Upper lobe of left lung (tissue), 6 donors: ENCODE measurements around the gene CYFIP1. TPM values are rescaled to one million over a fixed set of nuclear protein-coding genes. Genes with fewer than 3 reads are reported as not detected.

Experiments
- ATAC-seq, 2 donors: fragments of 200-7000 bp; cut with Tn5 transposase; one replicate each; pipeline ENCODE4 v1.9.1; 2022; ENCODE audit warnings: mild to moderate bottlenecking in 2 of 2, moderate library complexity in 2 of 2; ENCODE audit not compliant: low FRiP score in 2 of 2
- DNase-seq, 2 donors: peaks; one replicate each; pipeline ENCODE4 v3.0.0-alpha.2; 2019 to 2020
- H3K27ac ChIP-seq, 4 donors: fragments of 200-600 bp; sonication (generic); one replicate each; pipeline ENCODE4 v1.5.1; 2016 to 2019
- H3K27me3 ChIP-seq, 4 donors: fragments of 200-600 bp; sonication (generic); one replicate each; pipeline ENCODE4 v1.5.1; 2017 to 2019
- H3K36me3 ChIP-seq, 4 donors: fragments of 200-600 bp; sonication (generic); one replicate each; pipeline ENCODE4 v1.5.1; 2016 to 2019
- H3K4me1 ChIP-seq, 4 donors: fragments of 200-600 bp; sonication (generic); one replicate each; pipeline ENCODE4 v1.5.1; 2018 to 2019
- H3K4me3 ChIP-seq, 4 donors: fragments of 200-600 bp; sonication (generic); one replicate each; pipeline ENCODE4 v1.5.1; 2017 to 2019; ENCODE audit warnings: mild to moderate bottlenecking in 2 of 4, moderate library complexity in 1 of 4
- H3K9me3 ChIP-seq, 4 donors: fragments of 200-600 bp; sonication (generic); one replicate each; pipeline ENCODE4 v1.5.1; 2018 to 2019
- EP300 ChIP-seq, 4 donors: sonication (generic); formaldehyde crosslinking; IDR thresholded peaks; one replicate each; pipeline ENCODE4 v1.5.1; 2017; ENCODE audit warnings: antibody characterized with exemption in 4 of 4, control low read depth in 2 of 4
- POLR2A ChIP-seq, 4 donors: fragments of 450-650 bp; IDR thresholded peaks; one replicate each; pipeline ENCODE4 v1.5.1; 2016 to 2017; ENCODE audit warnings: antibody characterized with exemption in 4 of 4, mild to moderate bottlenecking in 2 of 4
- POLR2AphosphoS5 ChIP-seq, 2 donors: sonication (generic); formaldehyde crosslinking; IDR thresholded peaks; one replicate each; pipeline ENCODE4 v1.5.1; 2017; ENCODE audit warnings: antibody characterized with exemption in 2 of 2
- WGBS, 2 donors: methylation state at CpG; one replicate each; pipeline ENCODE4 v1.1.5; 2017 to 2018; 5-methylcytosine and 5-hydroxymethylcytosine counted together
- total RNA-seq, 6 donors: library from RNA; depleted of rRNA in 4 of 6; stranded (reverse); fragments of >200 nt in 4 of 6; gene quantifications; one replicate each; pipeline versions ENCODE4 v1.1.0 to v1.2.1, GENCODE V29; 2016 to 2021
- TF ChIP-seq, protein P1 (sequence below), 6 experiments: fragments of 450-650 bp in 4 of 6; fragments of 200-600 bp in 2 of 6; sonication (generic) in 2 of 6; IDR thresholded peaks; one replicate each; pipeline ENCODE4 v1.5.1; 2016 to 2019; ENCODE audit warnings: antibody characterized with exemption in 6 of 6
- donor health status: DM: no; HTN: no; CAD: no; lungs with moderate emphysema.
- donor health status: DM: no; HTN: yes; CAD: no; lungs with severe emphysema.

The CYFIP1 gene
- total RNA-seq, 6 donors from 2014 or later, result 100 to 171 (median 136) TPM

GRCh38 chr15:22951381-22952280, 28.5 kb downstream of the CYFIP1 start:
- 84 to 88% methylated on average over 22 to 36 of the region's 39 CpGs for WGBS, 2 donors
- Histone ChIP-seq H3K36me3 (peaks cover 0 to 12% (median 3%) of the 10 kb centered on the region in 4 donors), H3K4me1 (peaks cover 43 to 62% (median 54%) of the 10 kb centered on the region in 4 donors), H3K9me3 (no peaks in the 10 kb centered on the region), H3K27me3 (no peaks in the 10 kb centered on the region), H3K4me3 (no peak overlapping the region), H3K27ac (peak overlapping the region in 3 of 4 donors; percentile 27 to 73 (median 57))
- TF ChIP-seq, protein P1, sequence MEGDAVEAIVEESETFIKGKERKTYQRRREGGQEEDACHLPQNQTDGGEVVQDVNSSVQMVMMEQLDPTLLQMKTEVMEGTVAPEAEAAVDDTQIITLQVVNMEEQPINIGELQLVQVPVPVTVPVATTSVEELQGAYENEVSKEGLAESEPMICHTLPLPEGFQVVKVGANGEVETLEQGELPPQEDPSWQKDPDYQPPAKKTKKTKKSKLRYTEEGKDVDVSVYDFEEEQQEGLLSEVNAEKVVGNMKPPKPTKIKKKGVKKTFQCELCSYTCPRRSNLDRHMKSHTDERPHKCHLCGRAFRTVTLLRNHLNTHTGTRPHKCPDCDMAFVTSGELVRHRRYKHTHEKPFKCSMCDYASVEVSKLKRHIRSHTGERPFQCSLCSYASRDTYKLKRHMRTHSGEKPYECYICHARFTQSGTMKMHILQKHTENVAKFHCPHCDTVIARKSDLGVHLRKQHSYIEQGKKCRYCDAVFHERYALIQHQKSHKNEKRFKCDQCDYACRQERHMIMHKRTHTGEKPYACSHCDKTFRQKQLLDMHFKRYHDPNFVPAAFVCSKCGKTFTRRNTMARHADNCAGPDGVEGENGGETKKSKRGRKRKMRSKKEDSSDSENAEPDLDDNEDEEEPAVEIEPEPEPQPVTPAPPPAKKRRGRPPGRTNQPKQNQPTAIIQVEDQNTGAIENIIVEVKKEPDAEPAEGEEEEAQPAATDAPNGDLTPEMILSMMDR (IDR thresholded peaks at IDR 0.05), result no peak
- no peak for TF ChIP-seq POLR2A (IDR thresholded peaks at IDR 0.05)
- DNase-seq (peak in 1 of 2 donors; percentile 80), ATAC-seq (no peak)

DNA sequence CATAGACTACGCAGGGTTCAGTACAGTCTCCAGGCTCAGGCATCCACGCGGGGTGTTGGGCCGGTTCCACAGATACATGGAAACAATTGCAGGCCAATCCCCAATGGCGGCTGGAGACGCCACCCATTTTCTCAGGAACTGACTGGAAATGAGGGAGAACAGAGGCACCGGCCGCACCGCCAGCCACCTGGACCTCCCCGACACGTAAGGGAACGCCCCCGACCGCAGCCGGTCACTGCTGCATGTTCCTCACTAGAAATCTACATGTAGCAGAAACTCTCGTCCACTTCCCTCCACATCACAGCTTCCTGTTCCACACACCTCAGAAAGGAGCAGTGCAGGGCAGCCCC, 29.2 kb downstream of the CYFIP1 start:
- WGBS, 2 donors, result 89 to 95% methylated on average over 15 to 16 of the region's 16 CpGs
- peak overlapping the region in 3 of 4 donors; percentile 27 to 73 (median 57) for H3K27ac ChIP-seq
- TF ChIP-seq POLR2AphosphoS5 (IDR thresholded peaks at IDR 0.05) (no peak), EP300 (IDR thresholded peaks at IDR 0.05) (no peak), POLR2A (IDR thresholded peaks at IDR 0.05) (no peak)
- TF ChIP-seq, protein P1 (IDR thresholded peaks at IDR 0.05), result no peak
- DNase-seq, result no peak
- no peak for ATAC-seq
- H3K4me1 ChIP-seq, result peaks cover 38 to 56% (median 47%) of the 10 kb centered on the region in 4 donors
- H3K4me3 ChIP-seq, result no peak overlapping the region
- H3K9me3 ChIP-seq, result no peaks in the 10 kb centered on the region
- no peaks in the 10 kb centered on the region for H3K27me3 ChIP-seq
- peaks cover 0 to 14% (median 7%) of the 10 kb centered on the region in 4 donors for H3K36me3 ChIP-seq

GRCh38 chr15:22950256-22950990, 29.7 kb downstream of the CYFIP1 start:
- peak overlapping the region in 2 of 4 donors; percentile 57 to 73 for H3K27ac ChIP-seq
- WGBS, 2 donors, result 67 to 70% methylated on average over 22 to 25 of the region's 25 CpGs
- H3K9me3 ChIP-seq, result no peaks in the 10 kb centered on the region
- H3K36me3 ChIP-seq, result peaks cover 0 to 16% (median 10%) of the 10 kb centered on the region in 4 donors
- H3K27me3 ChIP-seq, result no peaks in the 10 kb centered on the region
- TF ChIP-seq POLR2AphosphoS5 (IDR thresholded peaks at IDR 0.05) (no peak), EP300 (IDR thresholded peaks at IDR 0.05) (no peak), POLR2A (IDR thresholded peaks at IDR 0.05) (no peak)
- TF ChIP-seq, protein P1 (IDR thresholded peaks at IDR 0.05), result no peak
- DNase-seq, result no peak
- no peak overlapping the region for H3K4me3 ChIP-seq
- no peak for ATAC-seq
- H3K4me1 ChIP-seq, result peaks cover 38 to 52% (median 42%) of the 10 kb centered on the region in 4 donors

GRCh38 chr15:22949074-22949547, 31.1 kb downstream of the CYFIP1 start:
- Histone ChIP-seq H3K27ac (peak overlapping the region; percentile 22 to 73 (median 44)), H3K9me3 (no peaks in the 10 kb centered on the region), H3K36me3 (peaks cover 3 to 29% (median 16%) of the 10 kb centered on the region in 4 donors), H3K4me3 (peak overlapping the region in 1 of 4 donors; percentile 5), H3K27me3 (no peaks in the 10 kb centered on the region), H3K4me1 (peaks cover 32 to 42% (median 39%) of the 10 kb centered on the region in 4 donors)
- ATAC-seq, result peak; percentile 73 to 90
- TF ChIP-seq EP300 (IDR thresholded peaks at IDR 0.05) (peak in 2 of 4 donors; percentile 8 to 61), POLR2AphosphoS5 (IDR thresholded peaks at IDR 0.05) (peak; percentile 43 to 83), POLR2A (IDR thresholded peaks at IDR 0.05) (no peak)
- TF ChIP-seq, protein P1 (IDR thresholded peaks at IDR 0.05), result no peak
- DNase-seq, result peak in 1 of 2 donors; percentile 85
- WGBS, 2 donors, result 34 to 44% methylated on average over 19 to 20 of the region's 21 CpGs
